ENCODE results near the gene COA4.
"Not testable (repeated sequence)": the region's sequence is repeated elsewhere in the genome, so short reads cannot be mapped to it uniquely, and the experiment has no call there.

The COA4 gene

DNA sequence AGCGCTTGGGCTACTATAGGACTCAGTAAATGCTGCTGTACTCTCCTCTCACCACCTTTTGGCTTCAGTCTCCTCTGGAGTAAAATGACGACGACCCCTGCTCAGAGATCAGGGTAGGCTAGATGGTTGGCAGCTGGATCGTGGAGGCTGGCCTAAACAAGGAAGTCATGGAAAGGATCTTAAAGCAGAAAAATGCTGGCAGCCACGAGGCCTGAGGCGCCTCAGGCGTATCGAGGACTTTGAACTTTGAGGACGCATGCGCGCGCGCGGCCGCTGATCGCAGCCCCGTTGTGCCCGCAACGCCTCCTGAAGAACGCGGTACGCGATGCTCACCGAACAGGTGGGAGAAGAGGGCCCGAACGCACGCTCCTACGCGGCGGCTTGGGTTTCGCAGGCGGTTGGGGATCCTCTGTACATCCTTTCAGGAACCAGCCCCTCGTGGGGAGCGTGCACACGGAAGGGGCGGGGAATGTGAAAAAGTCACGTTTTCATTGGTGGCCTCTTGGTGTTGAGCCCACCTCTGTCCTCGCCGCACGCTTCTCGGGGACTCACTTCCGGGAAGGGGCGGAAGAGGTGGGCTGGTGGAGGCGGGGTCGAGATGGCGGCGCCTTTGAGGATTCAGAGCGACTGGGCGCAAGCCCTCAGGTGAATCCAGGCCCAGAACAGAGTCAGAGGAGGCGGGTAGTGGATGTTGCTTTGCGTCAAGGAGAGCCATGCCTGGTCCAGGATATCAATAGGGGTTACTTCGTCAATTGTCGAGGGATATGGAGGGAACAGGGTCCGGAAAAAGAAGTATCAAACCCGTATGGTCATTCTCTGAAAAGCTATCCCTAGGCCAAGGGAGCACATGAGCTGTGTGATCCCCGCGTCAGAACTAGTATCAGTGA, at the start of gene COA4, which contains the start of gene PAAF1:
Gene COA4 (minus strand): TSS at position 423 of the 887 bp plus-strand sequence. CDS start 3,468 bp downstream, outside the sequence.
Gene PAAF1 (plus strand): TSS at position 576 of the 887 bp plus-strand sequence. CDS start 23 bp downstream, at position 599.
- peak; percentile 99 for DNase-seq

DNA sequence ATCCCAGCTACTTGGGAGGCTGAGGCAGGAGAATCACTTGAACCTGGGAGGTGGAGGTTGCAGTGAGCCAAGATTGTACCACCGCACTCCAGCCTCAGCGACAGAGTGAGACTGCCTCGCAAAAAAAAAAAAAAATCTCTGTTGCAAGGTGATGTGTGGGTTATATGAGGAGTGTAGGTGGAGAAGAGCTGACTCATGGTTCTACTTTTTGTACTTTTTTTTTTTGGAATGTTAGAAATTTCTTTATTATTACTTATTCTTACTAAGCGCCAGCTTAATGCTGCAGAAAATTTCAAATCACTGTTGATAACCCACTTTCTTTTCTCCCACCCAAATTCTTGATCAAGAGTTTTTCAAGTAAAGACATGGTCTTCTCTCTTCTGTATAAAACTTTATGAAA, 44.5 kb upstream of the COA4 start:
- no peak for DNase-seq

DNA sequence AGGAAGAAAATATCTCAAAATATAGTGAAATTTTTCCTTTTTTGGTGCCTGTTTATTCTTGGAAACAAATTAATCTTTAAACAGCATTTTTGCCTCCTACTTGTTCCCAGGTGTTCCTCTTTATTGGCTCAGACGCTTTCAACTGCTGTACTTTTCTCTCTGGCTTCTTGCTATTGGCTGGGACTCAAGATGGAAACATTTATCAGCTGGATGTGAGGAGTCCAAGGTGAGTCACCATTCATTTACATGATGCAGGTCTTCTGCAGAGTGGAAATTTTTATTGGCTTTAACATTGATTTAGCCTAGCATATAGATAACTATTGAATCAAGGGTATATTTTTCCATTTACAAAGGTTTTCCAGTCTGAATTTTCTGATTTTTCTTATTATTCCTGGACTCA, 39.8 kb upstream of the COA4 start:
- no peak for DNase-seq

DNA sequence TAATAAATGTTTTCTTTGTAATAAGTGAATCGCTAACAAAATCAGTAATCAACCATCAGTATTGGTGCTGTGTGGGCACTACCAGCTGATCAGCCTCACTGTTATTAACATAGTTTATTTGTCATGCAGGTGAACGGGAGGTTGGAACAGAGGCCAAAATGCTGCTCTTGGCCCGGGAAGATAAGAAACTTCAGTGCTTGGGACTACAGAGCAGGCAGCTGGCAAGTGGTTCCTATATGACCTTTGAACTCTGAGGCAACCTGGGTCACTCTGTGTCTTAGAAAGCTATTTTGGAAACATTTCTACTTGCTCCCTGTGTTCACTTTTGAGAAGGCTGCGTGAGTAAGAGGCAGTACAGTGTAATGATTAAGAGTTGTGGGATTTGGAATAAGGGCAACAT, 37.6 kb upstream of the COA4 start:
- DNase-seq = no peak

DNA sequence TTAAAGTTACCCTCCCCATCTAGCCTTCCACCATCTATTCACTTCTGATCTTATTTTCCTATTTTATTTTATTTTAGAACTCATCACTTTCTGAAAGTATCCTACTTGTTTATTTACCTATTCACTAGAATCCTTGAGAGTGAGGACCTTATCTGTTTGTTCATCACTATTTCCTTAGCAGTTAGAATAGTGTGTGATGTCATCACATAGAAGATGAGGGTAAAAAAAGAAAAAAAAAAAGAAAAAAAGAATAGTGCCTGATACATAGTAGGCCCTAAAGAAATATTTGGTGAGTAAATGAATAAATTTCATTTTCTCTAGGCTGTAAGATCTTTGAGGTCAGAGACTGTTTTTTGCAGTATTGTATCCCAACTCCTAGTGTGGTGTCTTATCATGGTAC, 36.8 kb upstream of the COA4 start:
- no peak for DNase-seq

DNA sequence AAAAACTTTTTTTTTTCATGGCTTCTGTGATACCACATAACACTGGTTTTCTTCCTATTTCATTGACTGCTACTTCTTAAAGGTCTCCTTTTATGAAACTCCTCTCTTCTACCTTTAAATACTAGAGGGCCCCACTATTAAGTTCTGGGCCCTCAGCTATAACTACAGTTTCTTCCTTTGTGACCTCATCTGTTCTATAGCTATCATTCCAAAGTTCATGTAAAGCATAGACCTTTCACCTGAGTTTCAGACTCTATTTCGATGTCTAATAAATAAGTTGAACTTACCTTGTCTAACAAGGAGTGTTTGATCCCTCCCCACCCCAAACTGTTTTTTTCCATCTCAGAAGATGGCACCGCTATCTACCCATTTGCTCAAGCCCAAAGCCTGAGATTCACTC, 35.4 kb upstream of the COA4 start:
- DNase-seq = no peak

DNA sequence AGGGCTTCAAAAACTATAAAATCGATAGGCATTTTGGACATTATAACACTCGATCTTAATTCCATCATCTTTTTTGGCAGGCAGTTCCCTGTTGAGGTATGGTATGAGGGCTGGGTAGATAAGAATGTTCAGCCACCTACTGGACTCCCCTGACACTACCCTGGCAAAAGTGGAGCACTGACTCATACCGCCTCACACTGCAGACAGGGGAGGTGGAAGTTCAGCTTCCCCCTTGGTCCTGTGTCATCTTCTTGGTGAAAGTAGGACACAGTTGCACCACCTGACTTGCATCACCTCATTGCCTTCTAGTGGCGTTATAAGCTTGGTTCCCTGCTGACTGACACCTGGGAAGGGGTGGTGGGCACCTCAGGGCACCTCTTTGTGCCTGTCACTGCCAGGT, 30.5 kb upstream of the COA4 start:
- no peak for DNase-seq

DNA sequence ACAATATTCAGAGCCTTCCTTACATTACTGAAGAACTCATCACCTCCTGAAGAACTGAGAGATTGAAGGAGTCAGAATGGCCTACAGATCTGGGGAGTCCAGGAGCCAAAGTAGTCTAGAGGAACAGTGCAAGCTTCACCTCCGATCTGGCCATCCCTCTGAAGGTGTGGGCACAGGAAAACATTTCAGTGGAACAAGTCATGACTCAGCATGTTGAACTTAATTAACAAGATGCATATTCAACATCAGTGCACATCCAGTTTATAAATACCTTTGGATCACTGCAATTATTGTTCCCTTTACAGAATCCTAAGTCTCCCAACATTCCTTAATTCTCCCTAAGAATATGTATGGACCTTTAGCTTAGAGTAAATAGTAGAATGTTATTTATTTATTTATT, 25.7 kb upstream of the COA4 start:
- DNase-seq = no peak

DNA sequence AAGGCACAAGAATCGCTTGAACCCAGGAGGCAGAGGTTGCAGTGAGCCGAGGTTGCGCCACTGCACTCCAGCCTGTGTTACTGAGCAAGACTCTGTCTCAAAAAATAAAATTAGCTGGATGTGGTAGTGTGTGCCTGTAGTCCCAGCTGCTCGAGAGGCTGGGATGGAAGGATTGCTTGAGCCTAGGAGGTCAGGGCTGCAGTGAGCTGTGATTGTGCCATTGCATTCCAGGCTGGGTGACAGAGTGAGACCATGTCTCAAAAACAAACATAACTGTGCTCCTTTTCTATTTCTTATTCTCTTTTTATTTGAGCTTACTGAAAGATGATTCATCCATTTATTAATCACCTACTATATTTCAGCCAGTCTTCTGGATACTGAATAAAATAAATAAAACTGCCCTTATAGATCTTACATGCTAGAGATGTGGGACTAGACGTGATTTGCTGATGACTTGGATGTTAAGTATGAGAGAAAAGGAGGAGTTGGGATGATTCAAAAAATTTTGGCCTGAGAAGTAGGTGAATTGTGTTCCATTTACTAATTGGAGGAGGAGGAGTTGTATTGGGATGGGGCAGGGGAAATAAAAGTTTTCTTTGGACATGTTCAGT, 18.2 kb upstream of the COA4 start:
- no peak for DNase-seq

DNA sequence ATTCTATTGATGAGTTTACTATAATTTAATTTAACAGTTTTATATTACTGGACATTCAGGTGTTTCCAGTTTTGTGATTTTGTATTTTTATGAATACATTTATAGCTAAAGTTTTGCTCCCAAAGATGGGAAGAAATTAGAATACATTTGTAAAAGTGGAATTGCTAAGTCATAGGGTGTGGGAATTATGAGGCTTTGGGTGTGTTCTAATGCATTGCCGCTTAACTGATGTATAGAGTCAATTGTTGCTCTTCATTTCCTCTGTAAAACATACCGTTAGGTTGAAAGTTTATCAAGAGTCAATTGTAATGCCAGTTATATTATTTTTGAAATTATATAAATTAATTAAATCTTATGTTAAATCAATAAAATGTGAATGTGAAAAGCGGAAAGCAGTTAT, 16.4 kb upstream of the COA4 start:
- no peak for DNase-seq

DNA sequence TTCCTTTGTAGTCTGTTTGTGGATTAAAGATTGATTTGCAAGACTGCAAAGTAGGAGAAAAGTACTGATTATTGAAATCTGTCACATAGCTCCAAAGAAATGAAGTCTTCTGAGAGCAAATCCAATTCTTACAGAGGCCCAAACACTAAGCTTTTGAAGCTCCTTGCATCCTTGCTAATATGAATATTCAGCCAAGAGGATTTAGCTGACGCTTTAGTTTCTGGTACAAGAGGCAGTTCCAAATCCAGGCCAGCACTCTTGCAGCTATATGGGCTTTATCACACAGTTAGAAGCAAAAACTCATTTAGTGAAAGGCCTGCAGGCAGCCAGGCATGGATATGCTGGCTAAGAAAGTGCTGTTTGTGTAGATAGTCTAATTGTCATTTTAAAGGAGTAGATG, 12.9 kb upstream of the COA4 start:
- no peak for DNase-seq

DNA sequence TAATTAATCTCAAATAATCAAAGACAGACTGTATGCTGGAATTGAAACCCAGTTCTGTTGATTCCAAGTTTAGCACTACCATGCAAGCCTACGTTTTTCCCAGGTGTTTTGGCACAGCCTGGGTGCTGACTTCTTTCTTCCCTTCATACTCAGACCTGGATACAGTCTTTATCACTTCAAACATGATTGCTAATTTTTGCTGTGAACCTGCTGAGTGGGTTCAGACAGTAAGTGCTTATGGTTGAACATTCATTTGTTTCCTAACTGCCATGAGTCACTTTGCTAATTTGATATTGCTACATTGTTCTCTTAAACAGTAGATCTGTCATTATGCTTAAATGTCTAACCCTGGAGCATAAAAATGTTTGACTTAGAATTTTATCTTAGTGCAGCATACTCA, 12.4 kb upstream of the COA4 start:
- DNase-seq = no peak

DNA sequence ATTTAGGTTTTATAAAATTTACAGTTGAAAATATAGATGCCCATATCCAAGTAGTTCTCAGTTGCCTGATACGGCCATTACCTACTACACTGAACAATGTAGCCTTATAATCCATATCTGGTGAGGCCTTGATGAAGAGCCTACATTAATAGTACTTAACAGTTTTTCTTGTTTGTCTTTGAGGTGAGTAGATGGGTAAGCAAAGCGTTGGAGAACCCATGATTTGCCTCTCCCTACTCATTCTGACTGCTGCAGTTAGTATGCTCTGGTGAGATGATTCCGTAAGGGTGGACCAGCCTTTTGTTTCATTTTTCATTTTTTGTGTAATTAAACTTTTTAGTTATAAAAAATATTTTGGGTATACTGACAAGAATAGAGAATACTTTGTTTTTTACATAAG, 11.6 kb upstream of the COA4 start:
- no peak for DNase-seq

DNA sequence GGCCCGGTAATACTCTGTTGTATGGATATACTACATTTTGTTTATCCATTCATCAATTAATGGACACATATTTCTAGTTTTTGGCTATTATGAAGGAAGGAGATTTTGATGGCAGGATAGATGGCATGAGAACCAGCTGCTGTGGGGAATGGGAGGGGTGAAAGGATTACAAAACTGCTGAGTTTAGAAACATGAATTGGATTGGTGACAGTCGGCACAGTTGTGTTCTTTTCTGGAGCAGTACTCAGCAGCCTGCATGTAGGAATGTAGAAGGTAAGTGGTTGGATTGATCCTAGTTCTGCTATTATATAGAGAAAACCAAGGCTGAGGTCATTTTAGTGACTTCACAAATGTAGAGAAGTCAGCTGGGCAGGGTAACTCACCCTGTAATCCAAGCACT, 7.2 kb upstream of the COA4 start:
- no peak for DNase-seq

DNA sequence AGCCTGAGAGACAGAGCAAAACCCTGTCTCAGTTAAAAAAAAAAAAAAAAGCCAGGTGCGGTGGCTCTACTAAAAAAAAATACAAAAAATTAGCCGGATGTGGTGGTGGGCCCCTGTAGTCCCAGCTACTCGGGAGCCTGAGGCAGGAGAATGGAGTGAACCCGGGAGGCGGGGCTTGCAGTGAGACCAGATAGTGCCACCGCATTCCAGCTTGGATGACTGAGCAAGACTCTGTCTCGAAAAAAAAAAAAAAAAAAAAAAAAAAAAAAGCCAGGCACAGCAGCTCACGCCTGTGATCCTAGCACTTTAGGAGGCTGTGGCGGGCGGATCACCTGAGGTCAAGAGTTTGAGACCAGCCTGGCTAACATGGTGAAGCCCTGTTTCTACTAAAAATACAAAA, 3.8 kb upstream of the COA4 start:
- not testable (repeated sequence) for DNase-seq

DNA sequence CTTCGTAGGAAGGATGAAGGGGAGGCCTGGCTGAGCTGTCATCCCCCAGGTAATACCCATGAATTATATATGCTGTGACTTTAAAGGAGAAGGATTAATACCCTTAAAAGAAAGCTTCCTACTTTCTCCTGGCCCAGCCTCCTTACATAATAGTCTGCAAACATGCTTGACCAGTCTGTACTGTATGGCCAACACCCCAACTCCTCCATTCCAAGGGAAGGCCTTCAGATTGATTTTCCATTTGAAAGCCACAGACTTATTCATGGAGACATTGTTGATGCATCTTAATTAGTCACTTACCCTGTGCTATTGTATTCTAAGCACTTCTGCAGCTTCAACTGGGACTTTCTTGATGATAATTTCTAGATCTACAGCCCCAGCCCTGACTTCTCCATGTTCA, 2.1 kb upstream of the COA4 start:
- no peak for DNase-seq

DNA sequence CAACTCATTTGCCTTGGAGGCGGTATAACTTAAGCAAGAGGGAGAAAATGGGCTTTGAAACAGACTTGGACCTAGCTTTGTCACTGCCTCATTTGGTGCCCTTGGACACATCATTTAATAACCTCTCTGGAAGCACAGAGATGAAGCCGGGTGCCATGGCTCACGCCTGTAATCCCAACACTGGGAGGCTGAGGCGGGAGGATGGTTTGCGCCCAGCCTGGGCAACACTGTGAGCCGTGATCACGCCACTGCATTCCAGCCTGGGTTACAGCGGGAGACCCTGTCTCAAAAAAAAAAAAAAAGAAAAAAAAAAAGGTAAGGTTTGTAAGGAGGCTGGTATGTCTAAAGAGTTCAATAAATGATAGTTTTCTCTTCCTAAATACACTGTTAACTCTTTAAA, 806 bp downstream of the COA4 start:
- no peak for DNase-seq

DNA sequence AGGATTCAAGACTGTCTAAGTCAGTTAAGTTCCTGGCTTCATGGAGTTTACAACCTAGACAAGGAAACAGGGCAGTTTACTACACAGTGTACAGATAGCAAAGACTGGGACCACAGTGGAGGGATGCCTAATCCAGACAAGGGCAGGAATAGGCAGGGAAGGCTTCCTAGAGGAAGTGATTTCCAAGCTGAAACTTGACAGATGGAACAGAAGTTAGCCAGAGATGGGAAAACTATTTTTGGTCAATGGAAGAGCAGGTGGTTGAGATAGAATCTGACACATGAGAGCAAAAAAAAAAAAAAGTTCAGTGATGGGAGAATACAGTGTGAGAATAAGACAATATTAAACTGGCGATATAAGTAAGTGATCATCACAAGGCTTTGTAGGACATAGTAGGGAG, 1.3 kb downstream of the COA4 start:
- DNase-seq = no peak

DNA sequence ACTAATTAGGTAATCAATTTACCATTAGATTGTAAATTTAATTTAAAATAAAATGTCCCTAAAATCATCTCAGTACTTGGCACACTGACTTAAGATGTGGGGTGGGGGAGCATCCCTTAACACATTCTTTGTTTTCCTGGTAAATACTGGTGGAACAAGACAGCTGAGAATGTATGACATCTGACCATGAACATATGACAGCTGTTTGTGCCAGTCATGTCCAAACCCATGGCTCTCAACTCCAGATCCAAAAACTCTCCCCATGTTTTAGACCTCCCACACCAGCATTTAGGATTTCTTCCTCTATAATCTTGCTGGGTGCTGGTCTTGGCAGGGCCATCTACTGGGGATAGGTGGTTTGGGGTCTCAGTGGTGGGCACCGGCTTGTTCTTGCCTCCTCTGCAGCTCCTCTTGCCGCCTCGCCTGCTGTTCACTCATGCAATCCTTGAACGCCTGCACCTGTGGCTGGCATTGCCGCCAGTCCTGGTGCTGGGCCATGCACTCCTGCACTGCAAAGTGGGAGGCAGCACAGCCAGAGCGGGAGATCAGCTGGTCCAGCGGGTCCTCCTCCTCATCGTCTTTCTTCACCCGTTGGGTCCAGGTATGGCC, 3.8 kb downstream of the COA4 start:
- no peak for DNase-seq

DNA sequence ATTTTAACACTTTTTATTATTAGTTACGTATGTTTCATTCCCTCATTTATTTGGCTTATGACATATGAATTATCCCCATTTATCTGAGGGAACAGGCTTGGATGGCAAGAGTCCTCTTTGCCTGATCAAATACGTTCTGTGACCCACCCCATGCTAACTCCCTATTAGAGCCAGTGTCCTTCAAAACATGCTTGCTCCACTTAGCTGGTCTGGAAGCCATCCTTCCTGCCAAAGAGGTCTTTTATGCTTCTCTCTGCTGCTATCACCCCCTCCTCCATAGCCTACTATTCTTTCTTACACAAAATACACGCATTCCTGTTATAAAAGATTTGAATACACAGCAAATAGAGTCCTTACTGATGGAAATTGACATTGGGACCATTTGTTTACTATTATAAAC, 6.4 kb downstream of the COA4 start:
- no peak for DNase-seq

DNA sequence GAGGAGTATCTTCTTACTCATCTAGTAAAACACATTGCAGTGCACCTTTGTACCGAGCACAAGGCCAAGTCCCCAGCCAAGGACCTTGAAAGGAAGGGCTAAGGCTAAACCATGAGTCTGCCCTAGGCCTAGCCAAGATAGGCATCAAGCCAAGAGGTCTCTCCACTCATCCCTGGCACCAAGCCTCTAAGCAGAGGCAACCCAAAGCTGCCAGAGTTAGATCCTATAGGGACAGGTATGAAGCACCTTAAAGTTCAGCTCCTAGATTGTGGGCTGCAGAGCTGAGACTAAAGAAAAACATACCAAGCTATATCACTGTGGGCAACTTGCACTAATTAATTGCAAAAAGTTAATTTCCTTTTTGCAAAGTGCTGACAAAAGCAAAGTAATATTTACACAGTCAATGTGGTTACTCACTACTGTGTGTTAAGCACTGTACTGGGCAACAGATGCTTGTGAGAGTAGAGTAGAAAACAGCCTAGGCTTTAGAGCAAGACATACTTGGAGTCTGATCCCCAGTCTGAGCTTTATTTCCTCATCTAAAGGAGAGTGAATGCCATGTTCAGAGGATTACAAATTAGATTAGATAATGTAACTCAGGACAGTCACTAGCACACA, 7.2 kb downstream of the COA4 start:
- no peak for DNase-seq

DNA sequence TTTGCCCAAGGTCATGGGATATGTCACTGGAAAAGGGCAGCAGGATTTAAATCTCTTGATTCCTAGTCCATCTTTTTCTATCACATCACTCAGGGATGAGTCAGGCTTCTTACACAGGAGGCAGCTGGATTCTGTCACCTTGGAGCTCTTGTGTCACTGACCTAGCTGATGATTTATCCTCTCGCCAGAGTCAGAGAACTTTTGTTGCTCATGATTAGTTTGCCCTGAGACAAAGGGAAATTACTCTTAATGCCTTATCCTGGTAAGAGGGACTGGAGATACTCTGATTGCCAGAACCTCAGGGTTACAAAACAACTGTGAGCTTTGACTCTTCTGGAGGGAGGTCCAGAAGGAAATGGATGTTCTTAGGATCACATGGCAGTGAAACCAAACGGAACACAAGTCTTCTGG, 10.1 kb downstream of the COA4 start:
- DNase-seq = no peak

DNA sequence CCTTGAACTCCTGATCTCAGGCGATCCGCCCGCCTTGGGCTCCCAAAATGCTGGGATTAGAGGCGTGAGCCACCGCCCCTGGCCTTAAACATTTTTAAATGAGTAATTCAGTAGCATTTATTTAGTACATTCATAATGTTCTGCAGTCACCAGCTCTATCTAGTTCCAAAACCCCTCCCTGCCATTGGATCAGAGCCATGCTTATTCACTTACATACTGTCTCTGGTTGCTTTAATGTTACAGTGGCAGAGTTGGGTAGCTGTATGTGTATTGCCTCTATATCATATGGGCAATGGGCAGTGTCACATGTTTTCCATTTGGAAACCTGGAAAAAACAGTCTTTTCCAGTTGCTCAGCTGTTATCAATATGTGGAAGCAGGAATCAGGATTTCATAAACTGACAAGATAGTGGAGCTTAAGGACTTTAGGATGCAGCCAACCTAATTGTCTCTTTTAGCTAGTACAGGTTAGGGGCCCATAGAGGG, 10.5 kb downstream of the COA4 start:
- DNase-seq = no peak
